GM19324 (cell line): ENCODE measurements around the gene SH3RF3.

ENCODE experiments used
- ATAC-seq: cut with Tn5 transposase; IDR thresholded peaks from one replicate; pipeline ENCODE4 v1.9.1; 2021; ENCODE audit warnings: mild to moderate bottlenecking, moderate library complexity; ENCODE audit not compliant: unreplicated experiment, low FRiP score

The SH3RF3 gene

DNA sequence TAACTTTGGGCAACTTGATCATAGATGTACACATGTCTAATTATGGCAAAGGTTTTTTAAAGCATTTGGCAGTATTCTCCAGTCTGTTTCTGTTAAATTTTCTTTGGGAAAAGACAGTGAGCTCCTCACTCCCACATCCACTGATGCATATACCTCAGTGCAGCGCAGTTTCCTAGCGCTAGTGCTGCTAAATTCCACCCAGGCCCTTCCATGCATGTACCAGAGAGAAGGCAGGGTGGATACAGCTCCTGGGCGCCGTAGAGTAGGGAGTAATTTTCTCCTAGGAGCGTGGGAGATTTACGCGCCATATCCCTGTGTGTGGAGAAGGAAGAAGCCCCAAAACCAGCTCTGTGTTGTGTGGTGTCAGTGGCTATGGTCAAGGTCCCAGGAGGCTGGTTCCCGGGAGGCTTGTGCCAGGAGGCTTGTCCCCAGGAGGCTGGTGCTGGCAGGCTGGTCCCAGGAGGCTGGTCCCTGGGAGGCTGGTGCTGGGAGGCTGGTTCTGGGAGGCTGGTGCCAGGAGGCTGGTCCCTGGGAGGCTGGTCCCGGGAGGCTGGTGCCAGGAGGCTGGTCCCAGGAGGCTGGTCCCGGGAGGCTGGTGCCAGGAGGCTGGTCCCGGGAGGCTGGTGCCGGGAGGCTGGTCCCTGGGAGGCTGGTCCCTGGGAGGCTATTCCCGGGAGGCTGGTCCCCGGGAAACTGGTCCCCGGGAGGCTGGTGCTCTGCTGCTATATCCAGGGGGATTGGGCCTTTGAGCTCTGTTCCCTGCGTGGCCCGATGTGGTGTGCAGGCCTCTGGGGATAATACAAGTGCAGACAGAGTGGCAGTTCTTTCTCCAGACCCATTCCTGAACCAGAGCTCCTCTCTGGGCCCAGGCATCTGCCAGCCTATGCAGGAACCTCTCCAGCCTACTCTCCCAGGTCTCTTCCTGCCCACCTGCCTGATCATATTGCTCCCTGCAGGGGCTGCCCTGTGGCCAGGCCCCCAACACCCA, 323.6 kb downstream of the SH3RF3 start:
- ATAC-seq = no peak

- ATAC-seq = no peak
Measured at GRCh38 chr2:109453371-109453995, 324.5 kb downstream of the SH3RF3 start.

GRCh38 chr2:109454304-109454703, 325.3 kb downstream of the SH3RF3 start:
- ATAC-seq = no peak

GRCh38 chr2:109454765-109455394, 325.9 kb downstream of the SH3RF3 start:
- ATAC-seq = no peak

GRCh38 chr2:109455731-109456691, 327.0 kb downstream of the SH3RF3 start:
- ATAC-seq = no peak

- ATAC-seq = no peak
Measured at GRCh38 chr2:109456776-109457175, 327.8 kb downstream of the SH3RF3 start.

DNA sequence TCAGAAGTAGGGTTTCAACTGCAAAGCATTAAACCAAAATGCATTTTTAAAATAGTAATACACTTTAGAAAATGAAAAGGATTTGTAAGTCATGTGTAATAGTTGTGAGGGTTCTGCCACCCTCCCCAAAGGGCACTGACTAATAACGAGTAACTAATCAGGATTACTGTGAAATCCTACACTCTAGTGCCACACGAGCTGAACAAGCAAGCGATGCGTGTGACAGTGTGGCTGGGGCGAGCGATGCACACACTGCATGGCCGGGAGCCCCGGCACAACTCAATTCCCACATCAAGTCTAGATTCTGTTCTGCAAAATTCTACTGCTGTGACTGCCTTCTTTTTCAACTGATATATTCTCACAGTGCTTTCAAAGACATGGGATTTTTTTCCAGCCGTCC, 328.4 kb downstream of the SH3RF3 start:
- no peak for ATAC-seq

GRCh38 chr2:109457794-109458193, 328.8 kb downstream of the SH3RF3 start:
- ATAC-seq = no peak

DNA sequence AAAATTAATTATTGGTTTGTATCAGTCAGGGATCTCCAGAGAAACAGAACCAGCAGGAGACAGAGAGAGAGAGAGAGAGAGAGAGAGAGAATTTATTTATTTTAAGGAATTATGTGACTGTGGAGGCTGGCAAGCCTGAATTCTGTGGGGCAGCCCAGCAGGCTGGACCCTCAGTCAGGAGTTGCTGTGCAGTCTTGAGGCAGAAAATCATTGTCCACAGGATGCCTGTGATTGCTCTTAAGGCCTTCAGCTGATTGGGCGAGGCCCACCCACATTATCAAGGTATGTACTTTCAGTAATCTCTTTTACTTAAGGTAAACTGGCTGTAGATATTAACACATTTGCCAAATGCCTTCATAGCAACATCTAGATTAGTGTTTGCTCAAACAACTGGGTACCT, 329.5 kb downstream of the SH3RF3 start:
- ATAC-seq = no peak

DNA sequence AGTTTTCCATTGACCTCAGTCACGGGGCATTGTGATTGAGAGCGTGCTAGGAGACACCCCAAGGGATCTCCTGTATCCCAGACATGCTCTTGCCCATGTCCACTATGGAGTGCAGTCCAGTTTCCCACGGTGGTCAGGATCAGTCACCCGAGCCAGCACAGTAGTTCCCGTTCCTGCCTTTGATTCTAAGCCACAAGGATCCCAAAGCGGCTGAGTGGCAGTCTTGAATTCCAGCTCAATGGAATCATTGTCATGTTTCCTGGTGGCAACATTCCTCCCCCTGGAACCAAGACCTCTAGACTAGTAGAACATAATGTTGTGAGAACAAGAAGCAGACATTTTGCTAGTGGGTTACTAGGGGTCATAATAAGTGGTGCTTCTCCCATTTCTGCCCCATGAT, 330.5 kb downstream of the SH3RF3 start:
- no peak for ATAC-seq

GRCh38 chr2:109460553-109461324, 331.7 kb downstream of the SH3RF3 start:
- no peak for ATAC-seq

- no peak for ATAC-seq
Measured at GRCh38 chr2:109463236-109463635, 334.2 kb downstream of the SH3RF3 start.

- no peak for ATAC-seq
Measured at GRCh38 chr2:109463891-109464290, 334.9 kb downstream of the SH3RF3 start.

DNA sequence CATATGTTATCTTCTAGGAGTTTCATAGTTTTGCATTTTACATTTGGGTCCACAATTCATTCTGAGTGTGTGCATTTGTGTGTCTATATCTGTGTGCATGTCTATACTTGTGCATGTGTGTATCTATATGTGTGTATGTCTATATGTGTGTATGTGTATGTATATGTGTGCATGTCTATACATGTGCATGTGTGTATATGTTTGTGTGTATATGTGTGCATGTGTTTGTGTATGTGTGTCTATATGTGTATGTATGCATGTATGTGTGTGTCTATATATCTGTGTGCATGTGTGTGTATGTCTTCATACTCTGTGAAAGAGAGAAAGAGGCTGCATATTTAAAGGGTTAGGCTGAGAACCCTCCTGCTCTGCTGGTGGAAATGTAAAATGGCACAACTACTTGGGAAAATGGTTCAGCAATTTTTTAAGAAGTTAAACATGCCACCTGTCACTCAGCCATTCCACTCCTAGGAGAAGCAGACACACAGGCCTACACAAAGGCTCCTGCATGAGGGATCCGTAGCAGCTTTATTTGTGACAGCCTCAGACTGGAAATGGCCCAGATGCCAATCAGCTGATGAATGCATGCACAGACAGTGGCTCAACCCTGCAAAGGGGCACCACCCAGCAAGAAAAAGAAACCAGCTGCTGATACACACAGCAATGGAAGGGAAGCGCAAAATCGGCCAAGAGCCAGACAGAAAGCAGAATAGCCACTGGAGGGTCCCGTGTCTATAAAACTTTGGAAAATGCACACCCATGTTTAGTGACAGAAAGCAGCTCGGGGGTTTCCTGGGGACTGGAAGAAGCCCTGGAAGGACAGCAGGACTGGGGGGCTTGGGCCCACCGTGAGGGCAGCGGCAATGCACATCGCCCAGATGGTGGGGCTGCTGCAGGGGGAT, 337.9 kb downstream of the SH3RF3 start:
- no peak for ATAC-seq

DNA sequence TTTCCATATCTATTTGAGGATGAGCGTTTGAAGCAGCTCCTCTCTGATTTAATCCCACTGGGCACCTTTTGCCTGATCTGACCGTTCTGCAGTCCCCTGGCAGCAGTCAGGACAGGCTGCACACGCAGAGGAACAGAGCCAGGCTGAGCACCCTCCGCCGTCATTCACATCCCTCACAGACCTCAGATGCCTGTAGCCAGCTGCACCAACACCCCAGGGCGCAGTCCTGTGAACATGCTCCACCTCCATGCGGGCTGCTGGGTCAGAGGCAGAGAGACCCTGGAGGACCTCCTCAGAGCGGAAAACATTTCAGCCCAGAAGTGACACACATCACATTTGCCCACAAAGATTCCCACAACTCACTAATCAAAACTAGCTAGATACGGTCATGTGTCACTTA, 338.7 kb downstream of the SH3RF3 start:
- no peak for ATAC-seq

DNA sequence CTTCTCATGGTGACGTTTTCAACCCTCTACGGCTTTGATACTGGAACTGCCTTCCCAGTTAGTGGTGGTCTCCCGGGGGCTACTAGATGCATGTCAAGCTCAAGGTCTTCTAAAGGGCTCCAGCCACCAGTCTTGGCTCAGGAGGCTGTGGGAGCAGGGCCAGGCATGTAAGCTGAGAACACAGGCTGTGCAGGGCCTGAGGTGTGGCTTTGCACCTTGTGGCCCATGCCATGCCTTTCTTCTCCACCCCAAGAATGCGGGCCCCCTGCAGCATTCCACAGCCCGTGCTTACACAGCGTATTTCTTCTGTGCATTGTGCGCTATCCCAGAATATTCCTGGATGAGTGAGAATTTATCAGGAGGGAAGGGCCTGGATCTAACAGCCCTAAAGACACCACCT, 339.9 kb downstream of the SH3RF3 start:
- no peak for ATAC-seq

DNA sequence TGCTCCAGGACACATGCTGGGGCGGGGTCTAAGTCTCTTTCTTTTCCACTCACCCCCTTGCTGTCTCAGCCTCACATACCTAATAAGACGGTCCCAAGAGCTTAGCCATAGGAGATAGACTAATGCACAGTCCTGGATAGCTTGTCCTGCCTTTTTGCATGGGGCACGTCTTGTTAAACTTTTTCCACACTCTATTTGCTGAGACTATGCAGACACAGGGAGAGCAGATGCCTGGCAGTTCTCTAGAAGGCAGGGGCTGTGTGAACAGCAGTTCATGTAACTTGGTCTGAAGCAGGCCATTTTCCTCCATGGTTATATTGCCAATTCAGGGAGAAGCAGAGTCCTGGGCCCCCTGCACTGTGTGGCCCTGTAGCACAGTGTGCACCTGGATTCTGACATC, 342.7 kb downstream of the SH3RF3 start:
- no peak for ATAC-seq

DNA sequence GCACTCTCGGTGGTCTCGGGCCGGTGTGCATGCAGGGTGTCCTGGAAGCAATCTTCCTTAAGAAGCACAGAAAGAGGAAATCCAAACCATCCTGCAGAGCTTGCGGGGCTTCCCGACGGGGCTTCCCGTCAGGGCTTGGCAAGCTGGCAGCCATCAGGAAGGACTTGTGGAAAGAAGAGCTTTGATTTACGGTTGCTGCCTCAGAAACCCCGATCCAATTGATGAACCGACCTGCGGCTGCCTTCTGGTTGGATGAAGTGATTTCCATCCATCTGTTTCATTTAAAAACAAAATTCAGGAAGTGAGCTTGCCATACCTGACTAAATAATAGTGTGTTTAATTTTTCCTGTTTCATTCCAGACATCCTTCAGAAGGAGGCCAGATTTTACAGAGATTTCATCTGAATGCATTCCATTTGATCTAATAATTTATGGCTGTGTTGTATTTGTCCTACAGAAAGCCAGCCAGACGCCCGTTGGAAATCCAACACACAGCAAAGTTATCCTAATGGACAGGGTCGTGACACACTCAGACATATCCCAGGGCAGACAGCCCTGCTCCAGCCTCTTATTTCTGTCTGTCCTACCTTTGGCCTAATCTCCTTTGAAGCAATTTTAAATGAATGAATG, 343.4 kb downstream of the SH3RF3 start:
- ATAC-seq = no peak
